GM21576 (cell line): Measurements from ENCODE around the gene TUBG2.

Experiments
- ATAC-seq: cut with Tn5 transposase; IDR thresholded peaks from one replicate; pipeline ENCODE4 v1.9.1; 2021; ENCODE audit warnings: mild to moderate bottlenecking, moderate library complexity; ENCODE audit not compliant: unreplicated experiment

The TUBG2 gene

DNA sequence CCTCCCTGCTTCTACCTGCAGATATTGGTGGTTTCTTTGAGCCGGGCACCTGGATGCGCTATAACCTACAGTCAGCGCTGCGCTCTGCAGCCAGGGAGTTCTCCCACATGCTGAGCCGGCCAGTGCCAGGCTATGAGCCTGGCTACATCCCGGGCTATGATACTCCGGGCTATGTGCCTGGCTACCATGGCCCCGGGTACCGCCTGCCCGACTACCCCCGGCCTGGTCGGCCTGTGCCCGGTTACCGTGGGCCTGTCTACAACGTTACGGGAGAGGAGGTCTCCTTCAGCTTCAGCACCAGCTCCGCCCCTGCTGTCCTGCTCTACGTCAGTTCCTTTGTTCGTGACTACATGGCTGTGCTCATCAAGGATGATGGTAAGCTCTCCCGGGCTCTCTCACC is 36.4 kb downstream of the TUBG2 start:
- no peak for ATAC-seq

DNA sequence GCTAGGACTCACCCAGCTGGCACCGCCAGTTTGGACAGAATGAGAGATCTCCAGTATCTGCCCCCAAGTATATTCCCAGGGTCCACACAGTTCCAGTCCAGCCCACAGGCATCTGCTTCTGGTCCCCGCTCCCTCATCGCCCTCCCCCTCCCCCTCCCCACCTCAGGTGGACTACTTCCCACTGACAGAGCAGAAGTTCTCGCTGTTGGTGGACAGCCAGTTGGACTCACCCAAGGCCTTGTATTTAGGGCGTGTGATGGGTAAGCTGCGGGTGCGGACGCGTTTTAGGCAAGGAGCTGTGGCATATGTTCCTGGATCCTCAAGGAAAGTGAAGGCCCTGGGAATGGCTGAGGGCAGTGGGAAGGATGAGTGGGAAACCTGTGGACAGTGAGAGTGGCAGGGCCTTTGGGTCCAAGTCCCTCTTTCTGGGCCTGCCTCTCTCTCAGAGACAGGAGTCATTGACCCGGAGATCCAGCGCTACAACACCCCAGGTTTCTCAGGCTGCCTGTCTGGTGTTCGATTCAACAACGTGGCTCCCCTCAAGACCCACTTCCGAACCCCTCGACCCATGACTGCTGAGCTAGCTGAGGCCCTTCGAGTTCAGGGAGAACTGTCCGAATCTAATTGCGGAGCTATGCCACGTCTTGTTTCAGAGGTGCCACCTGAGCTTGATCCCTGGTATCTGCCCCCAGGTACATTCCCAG is 38.2 kb downstream of the TUBG2 start:
- no peak for ATAC-seq

DNA sequence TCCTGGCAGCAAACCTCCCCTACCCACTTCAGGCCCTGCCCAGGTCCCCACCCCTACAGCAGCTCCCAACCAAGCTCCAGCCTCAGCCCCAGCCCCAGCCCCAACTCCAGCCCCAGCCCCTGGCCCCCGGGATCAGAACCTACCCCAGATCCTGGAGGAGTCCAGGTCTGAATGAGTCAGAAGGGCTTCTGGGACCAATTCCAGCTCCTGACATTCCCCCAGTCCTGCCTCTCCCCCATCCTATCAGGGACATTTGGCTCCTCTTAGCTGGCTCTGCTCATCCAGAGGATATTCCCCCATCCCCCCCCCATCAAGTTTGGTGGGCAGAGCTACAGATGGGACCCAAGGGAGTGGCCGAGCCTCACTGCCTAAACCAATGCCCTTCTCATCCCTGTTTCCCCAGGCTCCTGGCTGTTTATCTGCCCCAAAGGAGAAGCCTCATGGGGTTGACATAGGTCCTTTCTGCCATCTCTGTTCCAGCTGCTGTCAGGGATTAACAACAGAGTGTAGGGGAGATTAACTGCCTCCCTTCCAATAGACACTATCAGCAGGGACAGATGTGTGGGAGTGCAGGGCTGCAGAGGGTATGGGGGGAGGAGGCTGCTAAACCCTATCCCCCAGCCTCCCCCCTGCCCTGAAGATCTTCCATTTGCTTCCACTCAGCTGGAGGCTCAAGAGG is 39.8 kb downstream of the TUBG2 start:
- no peak for ATAC-seq

DNA sequence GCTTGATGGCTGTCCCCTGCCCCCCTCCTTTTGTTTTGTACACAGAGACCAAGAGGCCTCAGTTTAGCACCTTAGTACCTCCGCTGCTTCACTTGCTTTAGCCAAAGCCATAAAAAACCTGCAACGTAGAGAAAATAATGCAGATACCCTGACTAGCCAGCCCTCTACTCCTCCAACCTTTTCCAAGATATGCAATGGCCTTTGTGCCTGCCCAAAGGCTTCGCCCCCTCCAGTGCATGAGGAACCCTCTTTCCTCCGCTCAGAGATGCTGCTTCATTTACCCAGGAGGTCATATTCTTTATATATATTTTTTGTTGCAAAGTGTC is 40.3 kb downstream of the TUBG2 start:
- ATAC-seq: no peak

DNA sequence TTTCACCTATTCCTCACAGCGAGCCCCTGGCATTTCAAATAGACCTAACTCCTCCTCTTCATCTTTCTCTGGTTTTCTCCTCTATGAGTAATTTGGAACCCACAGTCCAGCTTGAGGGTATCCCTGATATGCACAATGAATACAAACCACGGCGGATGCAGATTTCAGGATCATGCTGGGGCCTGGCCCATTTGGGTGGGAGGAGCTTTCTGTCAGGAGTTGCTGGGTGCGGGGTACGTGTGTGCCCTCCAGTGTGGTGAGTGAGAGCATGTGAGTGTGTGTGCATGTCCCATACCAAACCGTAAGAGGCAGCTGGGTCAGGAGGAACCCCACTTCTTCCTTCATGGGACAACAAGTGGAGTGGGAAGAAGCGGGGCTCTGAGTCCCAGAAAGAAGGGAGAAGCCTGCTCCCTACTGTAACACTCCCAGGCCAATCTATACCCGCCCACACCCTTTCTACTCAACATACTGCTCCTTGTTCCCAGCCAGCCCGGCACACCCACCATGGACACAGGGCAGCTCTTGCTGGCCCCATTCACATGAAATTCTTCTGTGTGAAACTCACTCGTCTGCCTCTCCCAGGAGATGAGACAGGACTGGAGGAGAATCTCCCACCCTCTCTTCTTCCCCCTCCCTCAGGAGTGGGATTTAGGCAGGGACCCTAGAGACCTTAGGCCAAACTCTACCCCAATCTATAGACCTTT is 41.7 kb downstream of the TUBG2 start:
- ATAC-seq: no peak

DNA sequence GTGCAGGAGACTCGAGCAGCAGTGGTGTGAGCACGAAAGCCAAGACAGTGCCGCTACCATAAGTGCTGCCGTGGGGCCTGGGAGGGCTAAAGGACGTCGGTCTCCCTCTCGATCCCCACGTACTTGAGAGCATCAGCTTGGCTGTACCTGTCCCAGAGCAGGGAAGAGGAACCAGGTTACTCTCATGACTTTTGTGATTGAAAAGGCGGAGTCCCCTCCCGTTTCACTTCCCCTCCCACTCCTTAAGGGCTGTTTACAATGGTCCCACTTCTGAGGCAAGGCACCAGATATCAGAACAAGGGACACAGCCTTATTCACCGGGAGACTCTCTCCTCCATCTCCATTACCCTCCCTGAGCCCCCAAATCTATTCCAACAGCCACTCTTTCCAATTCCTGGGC is 43.4 kb downstream of the TUBG2 start:
- ATAC-seq: no peak

DNA sequence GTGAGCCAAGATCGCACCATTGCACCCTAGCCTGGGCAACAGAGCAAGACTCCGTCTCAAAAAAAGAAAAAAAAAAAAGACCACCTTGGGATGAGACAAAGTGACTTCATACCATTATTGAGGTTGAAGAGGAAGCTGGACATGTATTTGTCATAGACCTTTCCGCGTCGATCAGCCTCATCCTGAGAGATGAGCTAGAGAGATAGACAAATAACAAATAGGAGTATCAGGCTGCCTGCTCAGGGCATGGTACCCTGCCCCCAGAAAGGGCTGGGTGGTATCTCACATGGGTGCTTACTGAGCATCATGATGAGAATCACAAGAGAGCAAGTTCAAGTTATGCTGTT is 45.4 kb downstream of the TUBG2 start:
- ATAC-seq: no peak

DNA sequence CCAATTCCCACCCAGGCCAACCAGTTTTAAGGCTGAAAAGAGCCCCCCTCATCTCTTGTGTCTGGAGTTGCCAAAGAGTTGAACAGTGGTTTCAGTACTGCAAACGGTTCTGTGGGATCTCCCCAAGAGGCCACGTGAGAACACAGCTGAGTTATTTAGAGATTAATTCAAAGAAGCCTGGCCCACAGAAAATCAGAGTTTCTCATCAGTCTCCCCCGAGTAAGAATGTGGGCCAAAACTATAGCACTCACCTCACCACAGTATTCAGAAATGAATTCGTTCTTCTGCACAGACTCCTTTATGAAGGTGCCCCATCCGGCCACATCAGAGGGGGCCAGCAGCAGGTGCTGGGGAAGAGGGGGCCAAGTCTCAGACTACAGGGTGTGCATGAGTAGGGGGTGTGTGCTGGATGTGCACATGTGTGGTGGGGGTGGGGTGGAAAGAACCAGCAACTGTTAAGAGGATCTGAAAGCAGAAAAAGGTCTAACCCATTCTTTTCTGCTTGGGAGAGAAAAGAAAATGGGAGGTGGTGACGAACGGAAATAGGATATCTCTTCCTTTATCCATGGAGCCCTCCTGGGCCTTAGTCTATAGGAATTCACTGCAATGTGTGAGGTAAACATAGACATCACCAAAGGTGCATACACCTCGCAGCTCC is 45.9 kb downstream of the TUBG2 start:
- peak; percentile 68 for ATAC-seq

DNA sequence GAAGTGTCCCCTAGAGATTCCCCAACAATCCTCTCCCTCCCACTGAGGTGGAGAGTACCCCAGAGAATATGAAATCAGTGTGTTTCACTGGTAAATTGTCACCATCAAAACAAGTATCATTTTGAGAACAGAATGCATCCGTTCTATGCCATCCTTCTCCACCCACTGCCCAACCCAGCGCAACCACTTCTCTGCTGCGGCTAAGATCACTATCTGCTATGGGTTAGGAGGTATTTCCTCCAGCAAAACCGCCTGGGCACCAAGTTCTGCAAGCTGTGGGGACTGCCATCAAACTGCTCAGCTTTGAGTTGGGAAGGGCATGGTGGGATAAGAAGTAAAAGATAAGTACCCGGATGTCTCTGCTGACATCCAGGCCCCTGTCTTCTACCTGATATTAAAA is 47.6 kb downstream of the TUBG2 start:
- ATAC-seq: no peak

DNA sequence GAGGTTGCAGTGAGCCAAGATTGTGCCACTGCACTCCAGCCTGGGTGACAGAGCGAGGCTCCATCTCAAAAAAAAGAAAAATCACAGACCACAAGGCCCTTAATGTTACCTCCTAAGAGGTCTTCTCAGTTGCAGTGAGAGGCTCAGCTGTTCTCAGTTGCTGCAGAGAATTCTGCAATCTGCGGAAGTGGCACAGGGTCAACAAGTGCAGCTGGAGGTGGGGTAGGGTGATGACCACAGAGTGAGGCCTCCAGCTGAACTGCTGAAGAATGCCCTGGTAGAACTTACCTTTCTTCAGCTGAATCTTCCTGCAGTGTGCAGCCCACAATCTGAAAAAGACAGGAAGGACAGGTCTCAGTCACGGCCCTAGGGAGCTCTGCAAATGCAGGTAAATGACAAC is 49.5 kb downstream of the TUBG2 start:
- ATAC-seq: no peak

DNA sequence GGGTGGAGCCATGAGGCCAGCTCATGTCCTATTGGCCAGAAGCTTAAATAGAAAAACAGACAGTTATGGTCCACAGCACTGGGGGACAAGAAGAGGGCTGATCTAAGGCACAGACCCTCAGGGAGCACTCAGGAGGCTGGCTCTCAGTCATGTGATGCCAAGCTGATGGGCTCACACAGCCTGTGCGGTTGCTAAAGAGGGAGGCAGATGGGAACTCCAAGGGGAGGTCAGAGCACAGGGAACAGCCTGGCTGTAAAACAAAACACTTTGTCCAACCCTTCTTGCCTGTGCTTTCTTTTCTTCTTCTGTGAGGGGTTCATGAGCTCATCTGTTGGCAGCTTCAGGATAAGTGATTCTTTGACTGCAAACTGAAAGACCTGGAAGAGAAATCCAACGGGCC is 50.5 kb downstream of the TUBG2 start:
- no peak for ATAC-seq
